ENCODE measurements around the gene ANAPC1.
"Not testable (repeated sequence)": the region's sequence is repeated elsewhere in the genome, so short reads cannot be mapped to it uniquely, and the experiment has no call there.

DNA sequence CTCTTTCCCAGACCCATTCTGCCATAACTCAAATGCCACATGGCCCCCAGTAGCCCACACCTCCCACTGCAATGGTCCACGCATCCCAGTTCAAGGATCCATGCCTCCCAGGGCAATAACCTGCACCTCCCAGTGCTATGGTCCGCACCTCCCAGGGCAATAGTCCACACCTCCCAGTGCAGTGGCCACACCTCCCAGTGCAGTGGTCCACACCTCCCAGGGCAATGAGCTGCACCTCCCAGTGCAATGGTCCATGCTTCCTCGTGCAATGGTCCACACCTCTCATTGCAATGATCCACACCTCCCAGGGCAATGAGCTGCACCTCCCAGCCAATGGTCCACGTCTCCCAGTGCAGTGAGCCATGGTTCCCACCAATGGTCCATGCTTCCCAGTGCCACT lies 135.6 kb downstream of the ANAPC1 start:
- TF ChIP-seq, protein P1, sequence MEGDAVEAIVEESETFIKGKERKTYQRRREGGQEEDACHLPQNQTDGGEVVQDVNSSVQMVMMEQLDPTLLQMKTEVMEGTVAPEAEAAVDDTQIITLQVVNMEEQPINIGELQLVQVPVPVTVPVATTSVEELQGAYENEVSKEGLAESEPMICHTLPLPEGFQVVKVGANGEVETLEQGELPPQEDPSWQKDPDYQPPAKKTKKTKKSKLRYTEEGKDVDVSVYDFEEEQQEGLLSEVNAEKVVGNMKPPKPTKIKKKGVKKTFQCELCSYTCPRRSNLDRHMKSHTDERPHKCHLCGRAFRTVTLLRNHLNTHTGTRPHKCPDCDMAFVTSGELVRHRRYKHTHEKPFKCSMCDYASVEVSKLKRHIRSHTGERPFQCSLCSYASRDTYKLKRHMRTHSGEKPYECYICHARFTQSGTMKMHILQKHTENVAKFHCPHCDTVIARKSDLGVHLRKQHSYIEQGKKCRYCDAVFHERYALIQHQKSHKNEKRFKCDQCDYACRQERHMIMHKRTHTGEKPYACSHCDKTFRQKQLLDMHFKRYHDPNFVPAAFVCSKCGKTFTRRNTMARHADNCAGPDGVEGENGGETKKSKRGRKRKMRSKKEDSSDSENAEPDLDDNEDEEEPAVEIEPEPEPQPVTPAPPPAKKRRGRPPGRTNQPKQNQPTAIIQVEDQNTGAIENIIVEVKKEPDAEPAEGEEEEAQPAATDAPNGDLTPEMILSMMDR (IDR thresholded peaks at IDR 0.05; ENCODE audit: low read length): not testable (repeated sequence)
- not testable (repeated sequence) for TF ChIP-seq EZH2 (IDR thresholded peaks at IDR 0.05; ENCODE audit: borderline replicate concordance, low read length)
